SU-DHL-6 (cell line): Measurements from ENCODE around the gene PON1.

Experiments
- EZH2phosphoT487 ChIP-seq: fragments of 200-600 bp; sonication (generic), shearing (Covaris generic); conservative IDR thresholded peaks from 2 replicates; pipeline ENCODE4 v1.6.1; 2018; ENCODE audit warnings: mild to moderate bottlenecking, antibody characterized with exemption, low read length, moderate library complexity, mixed read lengths
- TF ChIP-seq, protein P1 (sequence below): fragments of 200-600 bp; sonication (generic); IDR thresholded peaks from one replicate; pipeline ENCODE4 v1.5.1; 2017; ENCODE audit warnings: antibody characterized with exemption, mild to moderate bottlenecking, low read length, moderate library complexity; ENCODE audit not compliant: insufficient read depth, poor library complexity, severe bottlenecking

GRCh38 chr7:95295397-95295796 is 28.9 kb downstream of the PON1 start:
- TF ChIP-seq, protein P1, sequence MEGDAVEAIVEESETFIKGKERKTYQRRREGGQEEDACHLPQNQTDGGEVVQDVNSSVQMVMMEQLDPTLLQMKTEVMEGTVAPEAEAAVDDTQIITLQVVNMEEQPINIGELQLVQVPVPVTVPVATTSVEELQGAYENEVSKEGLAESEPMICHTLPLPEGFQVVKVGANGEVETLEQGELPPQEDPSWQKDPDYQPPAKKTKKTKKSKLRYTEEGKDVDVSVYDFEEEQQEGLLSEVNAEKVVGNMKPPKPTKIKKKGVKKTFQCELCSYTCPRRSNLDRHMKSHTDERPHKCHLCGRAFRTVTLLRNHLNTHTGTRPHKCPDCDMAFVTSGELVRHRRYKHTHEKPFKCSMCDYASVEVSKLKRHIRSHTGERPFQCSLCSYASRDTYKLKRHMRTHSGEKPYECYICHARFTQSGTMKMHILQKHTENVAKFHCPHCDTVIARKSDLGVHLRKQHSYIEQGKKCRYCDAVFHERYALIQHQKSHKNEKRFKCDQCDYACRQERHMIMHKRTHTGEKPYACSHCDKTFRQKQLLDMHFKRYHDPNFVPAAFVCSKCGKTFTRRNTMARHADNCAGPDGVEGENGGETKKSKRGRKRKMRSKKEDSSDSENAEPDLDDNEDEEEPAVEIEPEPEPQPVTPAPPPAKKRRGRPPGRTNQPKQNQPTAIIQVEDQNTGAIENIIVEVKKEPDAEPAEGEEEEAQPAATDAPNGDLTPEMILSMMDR, result no peak
- no peak for TF ChIP-seq EZH2phosphoT487
